Colonic mucosa (tissue), 4 donors: Measurements from ENCODE around the gene GABRG3. TPM values are rescaled to one million over a fixed set of nuclear protein-coding genes. Genes with fewer than 3 reads are reported as not detected.

ENCODE experiments used
- DNase-seq: peaks from one replicate; pipeline ENCODE4 v3.0.0-alpha.2; 2020
- H3K27ac ChIP-seq: fragments of 200-600 bp; one replicate; pipeline ENCODE4 v1.8.0; 2021
- H3K27me3 ChIP-seq: fragments of 200-600 bp; one replicate; pipeline ENCODE4 v1.8.0; 2021
- H3K36me3 ChIP-seq: fragments of 200-600 bp; one replicate; pipeline ENCODE4 v1.8.0; 2021
- H3K4me1 ChIP-seq: fragments of 200-600 bp; one replicate; pipeline ENCODE4 v1.8.0; 2021; ENCODE audit warnings: mild to moderate bottlenecking
- H3K4me3 ChIP-seq: fragments of 200-600 bp; one replicate; pipeline ENCODE4 v1.8.0; 2021
- H3K9ac ChIP-seq, 2 donors: one replicate each; pipeline ENCODE4 v1.7.0; 2013; ENCODE audit warnings: control low read depth in 2 of 2, low read depth in 2 of 2, low read length in 2 of 2
- H3K9me3 ChIP-seq: fragments of 200-600 bp; one replicate; pipeline ENCODE4 v1.8.0; 2021
- intact Hi-C: fragments of 100-400 bp; cut with DNase I; formaldehyde crosslinking; loops from one replicate; pipeline ENCODE4 v1.14.1; 2022
- total RNA-seq, 2 donors: library from RNA; stranded (reverse); fragmentation: NEBNext Ultra II Directional in 1 of 2; extraction: Animal tissue kit (Norgen Biotek cat#: 25700) in 1 of 2; gene quantifications; one replicate each; pipeline ENCODE4 v1.2.1, GENCODE V29; 2021
- TF ChIP-seq, protein P1 (sequence below): fragments of 200-600 bp; IDR thresholded peaks from one replicate; pipeline ENCODE4 v1.8.0; 2022; ENCODE audit warnings: antibody characterized with exemption, mild to moderate bottlenecking
- donor health status: healthy.
- donor health status: DM: no; HTN: no; CAD: no.
- donor health status: DM: no; HTN: no; CAD: no.

The GABRG3 gene
- total RNA-seq, 2 donors from 2014 or later: not detected

GRCh38 chr15:27392163-27392562, 421.2 kb downstream of the GABRG3 start:
- Histone ChIP-seq H3K9ac (no peak overlapping the region), H3K9me3 (no peaks in the 10 kb centered on the region), H3K4me1 (no peaks in the 10 kb centered on the region), H3K27me3 (no peaks in the 10 kb centered on the region), H3K27ac (no peak overlapping the region), H3K4me3 (no peak overlapping the region), H3K36me3 (no peaks in the 10 kb centered on the region)
- no peak for DNase-seq
- TF ChIP-seq, protein P1, sequence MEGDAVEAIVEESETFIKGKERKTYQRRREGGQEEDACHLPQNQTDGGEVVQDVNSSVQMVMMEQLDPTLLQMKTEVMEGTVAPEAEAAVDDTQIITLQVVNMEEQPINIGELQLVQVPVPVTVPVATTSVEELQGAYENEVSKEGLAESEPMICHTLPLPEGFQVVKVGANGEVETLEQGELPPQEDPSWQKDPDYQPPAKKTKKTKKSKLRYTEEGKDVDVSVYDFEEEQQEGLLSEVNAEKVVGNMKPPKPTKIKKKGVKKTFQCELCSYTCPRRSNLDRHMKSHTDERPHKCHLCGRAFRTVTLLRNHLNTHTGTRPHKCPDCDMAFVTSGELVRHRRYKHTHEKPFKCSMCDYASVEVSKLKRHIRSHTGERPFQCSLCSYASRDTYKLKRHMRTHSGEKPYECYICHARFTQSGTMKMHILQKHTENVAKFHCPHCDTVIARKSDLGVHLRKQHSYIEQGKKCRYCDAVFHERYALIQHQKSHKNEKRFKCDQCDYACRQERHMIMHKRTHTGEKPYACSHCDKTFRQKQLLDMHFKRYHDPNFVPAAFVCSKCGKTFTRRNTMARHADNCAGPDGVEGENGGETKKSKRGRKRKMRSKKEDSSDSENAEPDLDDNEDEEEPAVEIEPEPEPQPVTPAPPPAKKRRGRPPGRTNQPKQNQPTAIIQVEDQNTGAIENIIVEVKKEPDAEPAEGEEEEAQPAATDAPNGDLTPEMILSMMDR: no peak
- intact Hi-C loops: no loop called here

DNA sequence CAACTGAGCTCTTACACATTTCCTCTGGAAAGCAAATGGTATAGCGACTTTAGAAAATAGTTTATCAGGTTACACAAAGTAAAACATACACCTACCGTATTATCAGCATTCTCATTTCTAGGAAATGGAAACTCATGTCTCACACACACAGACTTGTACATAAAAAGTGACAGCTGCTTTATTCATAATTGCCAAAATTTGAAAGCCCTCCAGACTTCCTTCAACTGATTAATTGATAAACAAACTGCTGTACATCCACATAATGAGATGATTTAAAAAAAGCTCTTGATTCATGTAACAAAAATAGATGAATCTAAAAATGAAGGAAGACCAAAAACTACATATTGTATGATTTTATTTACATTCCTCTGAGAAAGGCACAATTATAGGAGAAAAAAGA, 425.5 kb downstream of the GABRG3 start:
- TF ChIP-seq, protein P1: no peak
- intact Hi-C loops: no loop called here

GRCh38 chr15:27396996-27397395, 426.0 kb downstream of the GABRG3 start:
- Histone ChIP-seq H3K36me3 (no peaks in the 10 kb centered on the region), H3K9me3 (no peaks in the 10 kb centered on the region), H3K27me3 (no peaks in the 10 kb centered on the region), H3K4me3 (no peak overlapping the region), H3K9ac (no peak overlapping the region), H3K27ac (no peak overlapping the region), H3K4me1 (no peaks in the 10 kb centered on the region)
- DNase-seq: no peak
- intact Hi-C loops: no loop called here
- TF ChIP-seq, protein P1: no peak

More for the DNA sequence above, 425.5 kb downstream of the GABRG3 start:
- Histone ChIP-seq H3K4me3 (no peak overlapping the region), H3K27ac (no peak overlapping the region), H3K4me1 (no peaks in the 10 kb centered on the region), H3K9ac (no peak overlapping the region), H3K36me3 (no peaks in the 10 kb centered on the region), H3K9me3 (no peaks in the 10 kb centered on the region), H3K27me3 (no peaks in the 10 kb centered on the region)
- DNase-seq: no peak

DNA sequence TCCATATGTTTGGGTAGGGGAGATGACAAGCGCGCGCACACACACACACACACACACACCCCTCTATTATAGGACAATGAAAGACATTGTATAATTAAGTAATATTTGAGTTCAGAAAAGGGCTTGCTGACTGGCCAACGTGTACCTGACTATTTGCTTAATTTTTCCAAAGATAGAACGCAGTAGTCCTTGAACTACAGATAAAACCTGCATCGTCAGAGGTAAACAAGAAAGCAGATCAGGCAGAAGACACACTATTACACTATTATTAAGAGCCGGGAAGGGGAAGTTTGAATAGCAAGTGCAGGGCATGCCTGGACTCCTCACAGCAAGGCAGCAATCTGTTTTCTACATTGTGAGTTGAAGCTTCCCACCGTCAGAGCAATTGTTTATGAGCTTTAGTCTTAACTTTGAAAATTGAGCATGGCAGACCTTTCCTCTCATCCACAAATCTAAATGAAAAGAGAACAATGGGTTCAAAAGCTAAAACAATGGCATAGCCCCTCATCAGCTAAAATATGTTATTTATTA, 427.7 kb downstream of the GABRG3 start:
- no peak overlapping the region for H3K27ac ChIP-seq
- H3K27me3 ChIP-seq: no peaks in the 10 kb centered on the region
- H3K9ac ChIP-seq: no peak overlapping the region
- H3K9me3 ChIP-seq: no peaks in the 10 kb centered on the region
- TF ChIP-seq, protein P1: no peak
- no peaks in the 10 kb centered on the region for H3K36me3 ChIP-seq
- intact Hi-C loops: no loop called here
- no peaks in the 10 kb centered on the region for H3K4me1 ChIP-seq
- H3K4me3 ChIP-seq: no peak overlapping the region
- DNase-seq: no peak

GRCh38 chr15:27399241-27399640, 428.3 kb downstream of the GABRG3 start:
- intact Hi-C loops: no loop called here
- H3K27me3 ChIP-seq: no peaks in the 10 kb centered on the region

More at GRCh38 chr15:27399241-27399640, 428.3 kb downstream of the GABRG3 start:
- H3K4me1 ChIP-seq: no peaks in the 10 kb centered on the region
- TF ChIP-seq, protein P1: no peak
- H3K9ac ChIP-seq: no peak overlapping the region
- no peak for DNase-seq
- H3K9me3 ChIP-seq: no peaks in the 10 kb centered on the region
- no peaks in the 10 kb centered on the region for H3K36me3 ChIP-seq
- no peak overlapping the region for H3K27ac ChIP-seq
- H3K4me3 ChIP-seq: no peak overlapping the region
